Neural progenitor cell (in vitro differentiated cells): ENCODE results near the gene PRCC.

Source experiments
- CTCF ChIP-seq: fragments of 200-600 bp; sonication (generic); IDR thresholded peaks from 2 replicates; pipeline ENCODE4 v1.5.1; 2017; ENCODE audit warnings: antibody characterized with exemption, mild to moderate bottlenecking
- EZH2phosphoT487 ChIP-seq: fragments of 200-600 bp; sonication (generic); IDR thresholded peaks from 2 replicates; pipeline ENCODE4 v1.6.1; 2017; ENCODE audit warnings: antibody characterized with exemption

DNA sequence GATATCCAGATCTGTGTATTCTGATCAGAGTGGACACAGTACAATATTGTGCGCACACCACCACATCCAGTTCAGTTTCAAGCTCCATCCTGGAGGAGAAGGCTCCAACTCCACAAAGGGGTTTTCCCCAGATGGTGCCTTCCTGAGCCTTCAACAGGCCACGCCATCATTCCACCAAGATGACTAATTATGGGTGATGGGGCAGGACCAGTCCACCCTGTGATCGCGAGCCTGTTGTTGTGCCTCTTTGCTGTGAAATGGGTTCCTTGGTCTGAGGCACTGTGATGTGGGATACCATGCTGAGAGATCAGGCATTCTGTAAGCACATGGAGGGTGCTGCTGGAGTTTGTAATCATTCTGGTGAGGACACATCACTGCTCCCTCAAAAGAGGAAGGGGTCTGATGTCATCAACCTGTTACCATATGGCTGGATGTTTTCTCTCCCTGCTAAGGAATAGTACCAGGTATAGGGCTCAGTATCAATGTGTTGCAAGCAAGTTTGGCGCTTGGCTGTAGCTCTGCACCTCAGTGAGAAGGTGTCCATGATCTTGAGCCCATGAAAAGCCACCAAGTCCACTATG lies 56.0 kb downstream of the PRCC start:
- TF ChIP-seq CTCF (no peak), EZH2phosphoT487 (no peak)
